Suppressor macrophage (primary cell): ENCODE data around the gene ZFYVE9.
"Not testable (repeated sequence)": the region's sequence is repeated elsewhere in the genome, so short reads cannot be mapped to it uniquely, and the experiment has no call there.

Source experiments
- DNase-seq, 4 experiments: peaks; one replicate each; pipeline ENCODE4 v3.0.0-alpha.2; 2020 to 2022

Gene ZFYVE9

GRCh38 chr1:52348704-52349300 is 206.9 kb downstream of the ZFYVE9 start:
- DNase-seq = peak in 2 of 4 experiments; percentile 18 to 26

- DNase-seq = no peak
These were observed 210.8 kb downstream of the ZFYVE9 start for GRCh38 chr1:52352690-52353089.

DNA sequence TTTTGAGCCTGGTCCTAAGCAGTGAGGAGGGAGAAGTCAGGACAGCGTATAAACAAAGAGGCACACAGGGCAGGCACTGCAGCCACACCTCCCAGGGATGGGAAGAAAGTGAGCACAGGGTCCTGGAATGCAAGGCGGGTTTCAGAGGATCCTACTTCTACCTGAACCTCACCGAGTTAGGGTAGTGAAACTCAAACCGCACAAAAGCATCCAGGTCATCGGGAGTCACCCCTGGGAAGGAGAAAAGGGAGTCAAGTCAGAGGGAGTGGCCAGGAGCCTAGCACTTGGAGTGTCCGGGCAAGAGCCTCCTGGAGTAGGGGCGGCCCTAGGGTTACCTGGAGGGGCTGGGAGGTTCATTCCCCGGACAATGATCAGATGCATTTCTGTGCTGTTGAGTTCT is 213.5 kb downstream of the ZFYVE9 start:
- DNase-seq = no peak

DNA sequence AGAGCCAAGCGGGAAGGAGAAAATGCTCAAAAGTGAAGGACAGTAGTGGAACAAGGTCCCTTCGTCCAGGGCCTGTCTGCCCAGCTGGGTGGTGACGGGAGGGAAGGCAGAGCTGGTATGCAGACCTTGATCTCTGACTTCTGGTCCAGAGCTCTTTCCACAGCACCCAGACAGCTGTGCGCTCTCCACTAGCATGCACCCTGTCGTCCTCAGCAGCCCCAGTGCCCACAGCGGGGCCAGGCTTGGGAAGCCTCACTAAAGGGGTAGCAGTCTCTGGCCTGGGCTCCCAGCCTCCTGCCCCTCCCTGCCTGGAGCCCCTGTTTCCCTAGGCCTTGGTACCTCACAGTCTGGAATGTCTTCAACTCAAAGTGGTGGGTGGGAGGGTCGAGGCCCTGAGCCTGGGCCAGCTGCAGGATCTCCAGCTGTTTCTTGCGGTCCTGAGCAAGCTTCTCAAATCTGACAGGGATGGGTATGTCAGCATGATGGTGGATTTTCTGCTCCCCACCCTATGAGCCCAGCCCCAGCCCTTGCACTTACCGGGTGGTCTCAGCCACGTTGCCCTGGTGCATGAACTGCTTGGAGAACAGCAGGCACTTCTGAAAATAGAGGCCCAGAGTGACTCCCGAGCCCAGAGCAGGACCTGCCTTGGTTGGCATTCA is 214.1 kb downstream of the ZFYVE9 start:
- no peak for DNase-seq

GRCh38 chr1:52356818-52357355 is 215.0 kb downstream of the ZFYVE9 start:
- DNase-seq = no peak

DNA sequence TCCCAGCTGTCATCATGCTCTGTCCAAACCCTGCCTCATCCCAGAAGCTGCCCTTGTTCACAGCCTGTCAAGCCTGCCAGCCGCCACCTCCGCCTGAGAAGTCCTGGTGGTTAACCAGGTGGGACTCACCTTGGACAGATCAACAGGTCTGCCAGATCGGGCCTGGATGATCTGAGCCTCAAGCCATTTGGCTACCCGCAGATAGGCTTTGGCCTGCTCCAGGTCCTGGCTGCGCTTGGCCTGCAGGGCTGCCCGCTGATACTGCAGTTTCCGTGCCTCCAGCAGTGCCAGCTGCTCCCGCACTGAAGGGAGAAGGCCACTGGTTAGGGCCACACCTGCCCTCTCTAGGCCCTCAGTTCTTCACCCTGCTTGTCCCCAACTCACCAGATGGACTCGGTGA is 215.5 kb downstream of the ZFYVE9 start:
- DNase-seq = no peak

DNA sequence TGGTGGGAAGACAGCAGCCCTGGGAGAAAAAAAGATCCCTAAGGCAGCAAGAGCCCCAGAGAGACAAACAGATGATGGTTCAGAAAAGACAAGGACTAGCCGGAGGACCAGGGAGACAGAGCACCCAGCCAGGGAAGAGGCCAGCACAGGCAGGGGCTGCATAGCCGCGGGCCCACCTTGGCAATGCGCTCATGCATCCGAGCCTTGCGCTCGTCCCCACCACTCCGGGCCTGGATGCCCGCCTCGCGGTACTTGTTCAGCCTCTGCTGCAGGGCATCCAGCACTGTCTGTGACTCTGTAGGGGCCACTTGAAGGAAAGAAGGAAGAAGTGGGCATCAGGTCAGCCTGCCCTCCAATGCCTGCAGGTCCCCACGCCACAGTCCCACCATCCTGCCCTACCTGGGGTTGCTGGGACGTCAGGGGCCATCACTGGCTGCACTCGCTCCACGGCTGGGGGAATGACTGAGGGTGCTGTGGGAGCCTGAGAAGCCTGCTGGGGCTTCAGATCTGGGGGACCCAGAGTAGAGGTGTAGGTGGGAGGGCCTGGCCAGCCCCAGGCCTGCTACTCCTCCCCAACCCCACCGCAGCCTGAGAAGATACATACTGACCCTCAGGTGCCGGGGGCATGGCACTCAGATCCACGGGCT is 217.1 kb downstream of the ZFYVE9 start:
- no peak for DNase-seq

DNA sequence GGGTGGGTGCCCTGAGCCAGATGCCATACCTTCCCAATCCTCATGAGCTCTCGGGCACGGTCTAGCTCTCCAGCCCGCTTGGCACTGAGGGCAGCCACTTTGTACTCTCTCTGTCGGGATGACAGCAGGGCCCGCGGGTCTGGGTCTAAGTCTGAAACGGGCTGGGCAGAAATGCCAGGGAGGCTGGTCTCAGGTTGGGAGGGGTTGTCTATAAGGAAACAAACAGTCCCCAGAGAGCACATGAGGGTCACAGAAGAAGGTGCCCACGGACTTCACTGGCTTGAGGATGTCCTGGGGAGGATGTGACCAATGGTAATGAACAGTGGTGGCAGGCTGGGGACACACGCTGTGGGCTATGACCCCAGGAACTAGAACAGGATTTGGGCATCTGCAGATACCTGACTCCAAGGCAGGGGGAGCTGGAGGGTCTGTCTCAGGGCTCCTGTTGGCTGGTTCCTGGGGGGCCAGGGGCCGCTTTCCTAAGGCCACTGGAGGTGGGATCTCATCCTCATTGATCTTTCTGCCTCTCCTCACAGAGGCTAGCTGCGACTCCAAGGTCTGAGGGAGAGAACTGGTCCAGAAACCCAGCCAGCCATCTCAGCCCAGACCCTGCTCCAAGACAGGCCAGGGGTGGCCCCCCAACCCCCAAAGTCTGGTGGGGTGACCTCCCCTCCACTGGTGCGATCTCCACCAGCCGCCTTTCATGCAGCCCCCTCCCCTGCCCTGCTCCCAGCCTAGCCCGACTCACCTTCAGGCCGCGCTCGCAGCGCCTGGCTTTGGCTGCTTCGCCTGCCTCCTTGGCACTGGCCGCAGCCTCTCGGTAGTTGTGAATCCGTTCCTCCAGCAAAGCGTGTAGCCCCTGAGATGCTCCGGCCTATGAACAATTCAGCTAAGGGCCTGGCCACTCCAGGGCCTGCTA is 218.0 kb downstream of the ZFYVE9 start:
- no peak for DNase-seq

DNA sequence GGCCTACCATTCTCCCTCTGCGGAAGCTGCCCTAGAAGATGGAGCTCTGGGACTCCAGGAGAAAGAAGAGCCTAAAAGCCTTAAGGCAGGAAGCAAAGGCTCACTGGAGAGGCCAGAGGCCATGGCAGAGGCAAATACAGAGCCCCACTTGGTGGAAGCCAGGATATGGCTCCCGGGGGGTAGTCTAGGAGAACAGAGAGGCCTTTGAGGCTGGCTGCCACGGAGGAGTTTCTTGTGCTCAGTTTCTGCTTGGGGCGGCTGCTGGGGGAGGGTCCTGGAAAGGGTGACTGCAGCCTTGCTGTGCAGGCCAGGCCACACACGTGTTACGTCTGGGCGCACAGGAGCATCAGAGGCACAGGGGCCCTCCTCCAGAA is 218.7 kb downstream of the ZFYVE9 start:
- DNase-seq = no peak

- DNase-seq = no peak
These were observed 222.4 kb downstream of the ZFYVE9 start for GRCh38 chr1:52364235-52364839.

DNA sequence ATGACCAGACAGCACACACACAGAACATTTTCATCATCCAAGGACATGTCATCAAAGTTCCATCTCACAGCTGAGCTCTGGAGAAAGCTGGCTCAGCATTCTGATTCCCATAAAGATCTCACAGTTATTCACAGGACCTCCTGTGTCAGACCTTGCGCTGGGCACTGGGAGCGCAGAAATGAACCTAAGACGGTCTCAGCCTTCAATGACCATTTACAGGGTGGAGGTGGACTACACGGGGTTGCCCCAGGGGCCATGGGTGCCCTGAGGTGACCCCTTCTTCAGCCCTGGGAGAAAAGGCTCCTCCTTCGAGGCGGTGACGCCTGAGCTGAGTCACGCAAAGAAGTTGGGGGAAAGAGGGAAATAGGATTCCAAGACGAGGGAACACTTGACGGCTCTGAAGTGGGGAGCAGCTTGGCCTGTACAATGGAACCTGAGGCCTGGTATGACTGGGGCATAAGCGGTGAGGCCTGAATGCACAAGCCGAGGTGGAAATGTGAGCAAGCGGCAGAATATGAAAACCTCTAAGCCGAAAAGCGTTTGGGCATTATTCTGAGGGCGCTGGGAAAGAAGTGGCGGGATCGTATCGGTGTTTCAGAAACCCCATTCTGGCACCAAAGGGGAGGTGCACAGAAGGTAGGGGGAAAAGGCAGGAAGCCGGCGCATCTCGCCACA is 223.3 kb downstream of the ZFYVE9 start:
- DNase-seq = peak; percentile 77 to 88 (median 82)

DNA sequence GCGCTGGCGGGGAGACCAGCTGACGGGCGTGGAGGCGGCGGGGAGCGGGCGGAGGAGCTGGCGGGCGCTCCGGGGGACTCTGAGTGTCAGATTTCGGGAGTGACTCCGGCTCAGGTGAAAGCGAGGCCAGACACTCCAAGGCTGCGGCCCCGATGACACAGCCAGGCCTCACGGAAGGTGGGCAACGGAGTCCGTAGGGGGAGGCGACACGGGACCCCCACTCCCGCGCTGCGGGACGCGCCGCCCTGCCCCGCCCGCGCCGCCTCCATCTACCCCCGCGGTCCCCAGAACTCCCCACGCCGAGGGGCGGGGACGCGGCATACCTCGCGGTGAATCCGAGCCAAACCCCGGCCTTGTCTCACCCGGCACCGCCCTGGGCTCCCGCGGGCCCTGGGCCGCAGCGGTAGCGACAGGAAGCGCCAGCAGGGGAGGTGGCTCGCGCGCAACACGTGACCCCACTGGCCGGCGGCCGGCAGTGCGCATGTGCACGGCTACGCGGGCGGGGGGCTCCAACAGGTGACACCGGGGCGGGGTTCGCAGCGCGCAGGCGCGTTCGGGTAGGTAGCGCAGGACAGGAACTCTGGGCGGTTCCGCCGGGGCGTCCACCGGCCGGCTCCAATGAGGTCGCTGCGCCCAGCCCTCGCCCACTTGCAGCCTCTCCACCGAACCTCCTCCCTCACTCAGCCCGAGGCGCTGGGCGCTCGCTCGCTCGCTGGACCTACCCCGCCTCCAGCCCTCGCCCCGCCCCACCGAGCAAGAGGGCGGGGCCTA is 224.0 kb downstream of the ZFYVE9 start, which contains the start of gene CC2D1B:
CC2D1B (minus strand) TSS at position 460 of the 771 bp plus-strand sequence. CDS start 1,585 bp downstream, outside the sequence.
- DNase-seq = peak; percentile 99 to 100 (median 99)

DNA sequence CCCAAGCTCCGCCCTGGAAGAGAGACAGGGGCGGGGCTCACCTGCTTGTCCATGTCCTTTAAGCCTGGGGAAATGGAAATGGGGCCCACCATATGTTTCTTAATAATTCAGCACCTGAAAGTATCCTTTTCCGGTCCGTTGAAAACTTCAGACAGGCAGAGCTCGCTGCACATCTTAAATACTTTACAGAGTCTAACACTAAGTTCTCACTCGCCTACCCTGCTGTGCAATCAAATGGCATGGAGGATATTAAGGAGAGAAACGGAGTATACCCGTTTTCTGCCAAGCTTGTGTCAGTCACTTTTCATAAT is 224.6 kb downstream of the ZFYVE9 start:
- DNase-seq = no peak

DNA sequence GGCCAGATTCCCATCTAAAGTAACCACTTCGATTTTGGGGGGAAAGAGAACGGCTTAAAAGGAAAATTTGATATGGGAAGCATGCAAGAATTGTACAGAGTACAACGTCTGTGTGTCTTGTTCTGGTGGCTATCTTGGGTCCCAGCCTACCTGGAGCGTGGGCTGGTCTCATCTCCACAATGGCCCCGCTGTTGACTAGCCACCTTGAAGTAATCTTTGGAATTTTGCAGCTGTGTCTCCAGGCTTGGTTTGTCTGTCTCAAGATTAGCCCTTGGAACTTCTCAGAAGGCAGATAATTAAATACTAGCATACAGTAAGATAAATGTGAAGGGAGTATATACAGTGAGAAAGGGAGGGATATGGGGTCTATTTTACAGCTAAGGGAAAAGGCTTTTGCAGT is 225.4 kb downstream of the ZFYVE9 start:
- no peak for DNase-seq

- peak; percentile 6 to 65 (median 40) for DNase-seq
These were observed 226.7 kb downstream of the ZFYVE9 start for GRCh38 chr1:52368383-52369172.

GRCh38 chr1:52369851-52370250 is 228.0 kb downstream of the ZFYVE9 start:
- not testable (repeated sequence) for DNase-seq

DNA sequence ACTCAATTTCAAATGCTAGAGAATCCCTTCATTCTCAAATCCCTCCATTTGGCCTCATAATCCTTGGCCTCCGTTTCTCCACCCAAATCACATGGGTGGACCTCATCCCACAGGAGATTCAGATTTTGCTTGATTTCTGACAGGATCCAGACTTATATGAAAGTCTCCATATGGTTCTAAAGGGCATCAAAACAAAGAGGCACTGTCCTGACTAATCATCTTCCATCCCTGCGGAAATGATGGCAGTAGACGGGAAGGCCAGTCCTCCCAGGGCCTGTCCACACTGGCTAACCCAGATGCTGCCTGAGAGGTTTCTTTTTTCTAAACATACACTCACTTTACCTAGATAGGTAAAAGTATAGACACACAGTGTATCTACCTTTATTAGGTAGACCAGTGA is 243.5 kb downstream of the ZFYVE9 start:
- no peak for DNase-seq

GRCh38 chr1:52386458-52386857 is 244.6 kb downstream of the ZFYVE9 start:
- DNase-seq = no peak

- no peak for DNase-seq
These were observed 251.3 kb downstream of the ZFYVE9 start for GRCh38 chr1:52393174-52393573.
